WTC11 (cell line): ENCODE measurements around the gene ZDHHC22. TPM values are rescaled to one million over a fixed set of nuclear protein-coding genes. Genes with fewer than 3 reads are reported as not detected.

ENCODE experiments used
- ATAC-seq: fragments of 200-7000 bp; cut with Tn5 transposase; 2 replicates; pipeline ENCODE4 v1.10.0; 2021; ENCODE audit warnings: mild to moderate bottlenecking, moderate library complexity
- CTCF ChIA-PET: fragments of 300-600 bp; sonication (Branson Sonifier 250); formaldehyde crosslinking; loops from one replicate; lab custom pipeline; 2021; ENCODE audit warnings: antibody characterized with exemption; lab: Charles Lee
- POLR2A ChIA-PET: fragments of 350-600 bp; sonication (Branson Sonifier 250); formaldehyde crosslinking; loops from one replicate; lab custom pipeline; 2021; ENCODE audit warnings: antibody characterized with exemption; lab: Charles Lee
- DNase-seq: peaks from one replicate; pipeline ENCODE4 v3.0.0; 2021; ENCODE audit warnings: low spot score
- H3K27ac Mint-ChIP-seq: 2 replicates; pipeline ENCODE4 v1.8.0; 2021; ENCODE audit warnings: mixed read lengths
- H3K27me3 Mint-ChIP-seq: 2 replicates; pipeline ENCODE4 v1.8.0; 2021; ENCODE audit warnings: low read depth, mild to moderate bottlenecking, moderate library complexity, mixed read lengths
- H3K36me3 Mint-ChIP-seq: 2 replicates; pipeline ENCODE4 v1.8.0; 2021; ENCODE audit warnings: mixed read lengths
- H3K4me1 Mint-ChIP-seq: 2 replicates; pipeline ENCODE4 v1.8.0; 2022; ENCODE audit warnings: mixed read lengths
- H3K4me3 Mint-ChIP-seq: 2 replicates; pipeline ENCODE4 v1.8.0; 2021; ENCODE audit warnings: mild to moderate bottlenecking, moderate library complexity, mixed read lengths
- H3K9me3 Mint-ChIP-seq: 2 replicates; pipeline ENCODE4 v1.8.0; 2021; ENCODE audit warnings: mixed read lengths
- AFF4 ChIP-seq: sonication (generic); formaldehyde crosslinking; IDR thresholded peaks from 2 replicates; pipeline ENCODE4 v1.8.1; 2023; ENCODE audit warnings: mild to moderate bottlenecking, missing genetic modification reagents, borderline replicate concordance
- ATF3 ChIP-seq: sonication (generic); formaldehyde crosslinking; conservative IDR thresholded peaks from 2 replicates; pipeline ENCODE4 v1.8.1; 2022; ENCODE audit warnings: mild to moderate bottlenecking, missing genetic modification reagents
- CREM ChIP-seq: sonication (generic); formaldehyde crosslinking; IDR thresholded peaks from 2 replicates; pipeline ENCODE4 v1.8.1; 2022; ENCODE audit warnings: mild to moderate bottlenecking, missing genetic modification reagents, moderate library complexity
- E2F5 ChIP-seq: sonication (generic); formaldehyde crosslinking; IDR thresholded peaks from 2 replicates; pipeline ENCODE4 v1.8.1; 2022; ENCODE audit warnings: mild to moderate bottlenecking, moderate library complexity, missing genetic modification reagents
- ELF4 ChIP-seq: sonication (generic); formaldehyde crosslinking; IDR thresholded peaks from 2 replicates; pipeline ENCODE4 v1.8.1; 2022; ENCODE audit warnings: low read depth, mild to moderate bottlenecking, moderate library complexity, missing genetic modification reagents
- ERG ChIP-seq: fragments of 250-450 bp; sonication (Bioruptor Pico); IDR thresholded peaks from 2 replicates; pipeline ENCODE4 v1.8.0; 2021; ENCODE audit warnings: mild to moderate bottlenecking
- FOXJ3 ChIP-seq: sonication (generic); formaldehyde crosslinking; IDR thresholded peaks from 2 replicates; pipeline ENCODE4 v1.9.0; 2021; ENCODE audit warnings: missing genetic modification reagents, mild to moderate bottlenecking, borderline replicate concordance
- FOXP1 ChIP-seq: sonication (generic); formaldehyde crosslinking; IDR thresholded peaks from 2 replicates; pipeline ENCODE4 v1.8.0; 2022; ENCODE audit warnings: missing genetic modification reagents, mild to moderate bottlenecking, moderate library complexity, borderline replicate concordance
- GTF2I ChIP-seq: fragments of 250-450 bp; sonication (Bioruptor Pico); conservative IDR thresholded peaks from 2 replicates; pipeline ENCODE4 v1.4.0; 2021; ENCODE audit warnings: mild to moderate bottlenecking
- JAZF1 ChIP-seq: fragments of 250-450 bp; sonication (Bioruptor Pico); IDR thresholded peaks from 2 replicates; pipeline ENCODE4 v1.9.0; 2021; ENCODE audit warnings: moderate library complexity, mild to moderate bottlenecking, inconsistent platforms
- MAX ChIP-seq: sonication (generic); formaldehyde crosslinking; IDR thresholded peaks from 2 replicates; pipeline ENCODE4 v1.8.0; 2022; ENCODE audit warnings: mild to moderate bottlenecking, missing genetic modification reagents
- RELA ChIP-seq: sonication (generic); formaldehyde crosslinking; IDR thresholded peaks from 2 replicates; pipeline ENCODE4 v1.8.1; 2022; ENCODE audit warnings: missing genetic modification reagents, mild to moderate bottlenecking, borderline replicate concordance
- ZBTB43 ChIP-seq: sonication (generic); formaldehyde crosslinking; IDR thresholded peaks from 2 replicates; pipeline ENCODE4 v1.8.1; 2023; ENCODE audit warnings: mild to moderate bottlenecking, missing genetic modification reagents
- ZNF232 ChIP-seq: sonication (generic); formaldehyde crosslinking; IDR thresholded peaks from 2 replicates; pipeline ENCODE4 v1.8.0; 2022; ENCODE audit warnings: mild to moderate bottlenecking, missing genetic modification reagents
- ZNF263 ChIP-seq: sonication (generic); formaldehyde crosslinking; IDR thresholded peaks from 2 replicates; pipeline ENCODE4 v1.8.1; 2022; ENCODE audit warnings: low read depth, mild to moderate bottlenecking, moderate library complexity, missing genetic modification reagents
- ZNF423 ChIP-seq: fragments of 250-450 bp; sonication (Bioruptor Pico); IDR thresholded peaks from 2 replicates; pipeline ENCODE4 v2.1.2; 2022; ENCODE audit warnings: mild to moderate bottlenecking, moderate library complexity
- total RNA-seq: library from RNA; stranded (reverse); gene quantifications from 3 replicates; pipeline ENCODE4 v1.2.3, GENCODE V29; 2021
- TF ChIP-seq, protein P1 (sequence below): sonication (generic); formaldehyde crosslinking; conservative IDR thresholded peaks from 2 replicates; pipeline ENCODE4 v1.8.1; 2023; ENCODE audit warnings: mild to moderate bottlenecking, low read depth, missing genetic modification reagents, moderate library complexity

ZDHHC22 gene
- total RNA-seq, 1 experiment from 2014 or later: 47.7 TPM

GRCh38 chr14:77142005-77142800, 612 bp upstream of the ZDHHC22 start:
- peak; percentile 56; the same call in 1 of the 2 replicates for TF ChIP-seq CREM (CRISPR knock-in tag)
- TF ChIP-seq MAX (CRISPR knock-in tag): 0 out of 2 replicates have a peak, but pooled peaks have one; percentile 3
- TF ChIP-seq ZBTB43 (CRISPR knock-in tag): 0 out of 2 replicates have a peak, but pooled peaks have one; percentile 32
- no peak for TF ChIP-seq ERG (CRISPR knock-in tag)
- CTCF ChIA-PET: interaction anchor here (0.7 to 8.3 kb wide), 30 partner anchors 7 to 466 kb away, joined by 3 to 147 read pairs (median 4); partner anchors contain the start of genes GSTZ1 and TMEM63C
- peaks cover 66% of the 10 kb centered on the region for H3K4me1 Mint-ChIP-seq
- H3K36me3 Mint-ChIP-seq: peaks cover 12% of the 10 kb centered on the region
- peaks cover 4% of the 10 kb centered on the region; the same call in 1 of the 2 replicates for H3K27me3 Mint-ChIP-seq
- peak overlapping the region; percentile 96 for H3K27ac Mint-ChIP-seq
- H3K9me3 Mint-ChIP-seq: no peaks in the 10 kb centered on the region
- H3K4me3 Mint-ChIP-seq: peak overlapping the region; percentile 88
- no peak; the same call in 1 of the 2 replicates for ATAC-seq
- no peak for DNase-seq
- POLR2A ChIA-PET: interaction anchor here (1.0 to 1.2 kb wide), 4 partner anchors 10 to 113 kb away, joined by 3 to 7 read pairs (median 4); no protein-coding TSS in a partner anchor

- CTCF ChIA-PET: interaction anchor here (0.6 to 8.3 kb wide), 23 partner anchors 9 to 237 kb away, joined by 3 to 147 read pairs (median 5); partner anchors contain the start of genes GSTZ1, SAMD15, TMED8 and TMEM63C
- peak overlapping the region; percentile 92 for H3K4me3 Mint-ChIP-seq
- H3K9me3 Mint-ChIP-seq: no peaks in the 10 kb centered on the region
- H3K27me3 Mint-ChIP-seq: peaks cover 4% of the 10 kb centered on the region; the same call in 1 of the 2 replicates
- peaks cover 51% of the 10 kb centered on the region for H3K4me1 Mint-ChIP-seq
- POLR2A ChIA-PET: interaction anchor here (1.1 kb wide), 1 partner anchor 111 kb away, joined by 5 read pairs; no protein-coding TSS in a partner anchor
- no peak for ATAC-seq
- DNase-seq: no peak
- H3K27ac Mint-ChIP-seq: no peak overlapping the region; the same call in 1 of the 2 replicates
- peaks cover 25% of the 10 kb centered on the region for H3K36me3 Mint-ChIP-seq
- no peak for TF ChIP-seq ZNF423
- TF ChIP-seq ZNF263 (CRISPR knock-in tag): no peak
- TF ChIP-seq JAZF1: no peak
- TF ChIP-seq GTF2I: no peak
- no peak for TF ChIP-seq CREM (CRISPR knock-in tag)
- TF ChIP-seq FOXJ3: no peak
- peak; percentile 15; the same call in 1 of the 2 replicates for TF ChIP-seq E2F5 (CRISPR knock-in tag)
- no peak for TF ChIP-seq AFF4
- TF ChIP-seq, protein P1, sequence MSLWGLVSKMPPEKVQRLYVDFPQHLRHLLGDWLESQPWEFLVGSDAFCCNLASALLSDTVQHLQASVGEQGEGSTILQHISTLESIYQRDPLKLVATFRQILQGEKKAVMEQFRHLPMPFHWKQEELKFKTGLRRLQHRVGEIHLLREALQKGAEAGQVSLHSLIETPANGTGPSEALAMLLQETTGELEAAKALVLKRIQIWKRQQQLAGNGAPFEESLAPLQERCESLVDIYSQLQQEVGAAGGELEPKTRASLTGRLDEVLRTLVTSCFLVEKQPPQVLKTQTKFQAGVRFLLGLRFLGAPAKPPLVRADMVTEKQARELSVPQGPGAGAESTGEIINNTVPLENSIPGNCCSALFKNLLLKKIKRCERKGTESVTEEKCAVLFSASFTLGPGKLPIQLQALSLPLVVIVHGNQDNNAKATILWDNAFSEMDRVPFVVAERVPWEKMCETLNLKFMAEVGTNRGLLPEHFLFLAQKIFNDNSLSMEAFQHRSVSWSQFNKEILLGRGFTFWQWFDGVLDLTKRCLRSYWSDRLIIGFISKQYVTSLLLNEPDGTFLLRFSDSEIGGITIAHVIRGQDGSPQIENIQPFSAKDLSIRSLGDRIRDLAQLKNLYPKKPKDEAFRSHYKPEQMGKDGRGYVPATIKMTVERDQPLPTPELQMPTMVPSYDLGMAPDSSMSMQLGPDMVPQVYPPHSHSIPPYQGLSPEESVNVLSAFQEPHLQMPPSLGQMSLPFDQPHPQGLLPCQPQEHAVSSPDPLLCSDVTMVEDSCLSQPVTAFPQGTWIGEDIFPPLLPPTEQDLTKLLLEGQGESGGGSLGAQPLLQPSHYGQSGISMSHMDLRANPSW (CRISPR knock-in tag): no peak
- no peak for TF ChIP-seq FOXP1
- TF ChIP-seq MAX (CRISPR knock-in tag): 0 out of 2 replicates have a peak, but pooled peaks have one; percentile 6
- no peak for TF ChIP-seq ZNF232 (CRISPR knock-in tag)
- no peak for TF ChIP-seq ATF3 (CRISPR knock-in tag)
- TF ChIP-seq RELA (CRISPR knock-in tag): 0 out of 2 replicates have a peak, but pooled peaks have one; percentile 11
- no peak for TF ChIP-seq ELF4 (CRISPR knock-in tag)
These were observed 1.0 kb downstream of the ZDHHC22 start for GRCh38 chr14:77140359-77141213.
